HG02588 (cell line): Measurements from ENCODE around the gene KRTAP9-1.
"Not testable (repeated sequence)": the region's sequence is repeated elsewhere in the genome, so short reads cannot be mapped to it uniquely, and the experiment has no call there.

Source experiments
- ATAC-seq: cut with Tn5 transposase; IDR thresholded peaks from one replicate; pipeline ENCODE4 v1.9.1; 2021; ENCODE audit warnings: mild to moderate bottlenecking, moderate library complexity; ENCODE audit not compliant: unreplicated experiment

The KRTAP9-1 gene

DNA sequence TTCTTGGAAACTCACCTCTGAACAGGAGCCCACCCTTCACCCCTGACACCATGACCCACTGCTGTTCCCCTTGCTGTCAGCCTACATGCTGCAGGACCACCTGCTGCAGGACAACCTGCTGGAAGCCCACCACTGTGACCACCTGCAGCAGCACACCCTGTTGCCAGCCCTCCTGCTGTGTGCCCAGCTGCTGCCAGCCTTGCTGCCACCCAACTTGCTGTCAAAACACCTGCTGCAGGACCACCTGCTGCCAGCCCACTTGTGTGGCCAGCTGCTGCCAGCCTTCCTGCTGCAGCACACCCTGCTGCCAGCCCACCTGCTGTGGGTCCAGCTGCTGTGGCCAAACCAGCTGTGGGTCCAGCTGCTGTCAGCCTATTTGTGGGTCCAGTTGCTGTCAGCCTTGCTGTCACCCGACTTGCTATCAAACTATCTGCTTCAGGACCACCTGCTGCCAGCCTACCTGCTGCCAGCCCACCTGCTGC is at the start of gene KRTAP9-1:
Gene KRTAP9-1, plus strand, starts transcription at position 51 of the 482 bp plus-strand sequence. Its CDS starts 0 bp downstream, at position 51.
- ATAC-seq = not testable (repeated sequence)

GRCh38 chr17:41140360-41141131 is 49.1 kb upstream of the KRTAP9-1 start, which contains the start of gene KRTAP4-6:
KRTAP4-6 (minus strand) TSS chr17:41140544; CDS start chr17:41140487, 57 bp downstream.
- no peak for ATAC-seq

GRCh38 chr17:41141361-41141760 is 48.3 kb upstream of the KRTAP9-1 start:
- no peak for ATAC-seq

- ATAC-seq = no peak
These were observed 44.8 kb upstream of the KRTAP9-1 start for GRCh38 chr17:41144846-41145245.

DNA sequence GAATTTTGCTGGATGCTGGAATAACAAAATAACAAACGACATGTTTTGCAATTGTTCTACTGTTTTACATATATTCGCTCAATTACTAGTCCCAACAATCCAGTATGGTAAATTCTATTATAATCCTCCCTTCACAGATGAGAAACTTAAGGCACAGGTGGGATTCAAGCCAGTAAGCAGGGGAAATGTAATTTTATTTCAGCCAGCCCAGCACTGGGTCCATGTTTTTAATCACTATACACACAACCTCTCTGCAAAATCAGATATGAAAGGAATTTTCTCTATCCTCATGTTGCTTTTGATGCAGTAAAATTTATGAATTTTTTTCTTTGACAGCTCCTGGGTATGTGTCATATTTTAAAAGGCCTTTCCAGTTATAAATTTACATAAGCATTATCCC is 44.4 kb upstream of the KRTAP9-1 start:
- ATAC-seq = no peak

- no peak for ATAC-seq
These were observed 42.0 kb upstream of the KRTAP9-1 start for GRCh38 chr17:41147531-41148204.

- ATAC-seq = not testable (repeated sequence)
These were observed 40.6 kb upstream of the KRTAP9-1 start for GRCh38 chr17:41148971-41149651.

- no peak for ATAC-seq
These were observed 40.1 kb upstream of the KRTAP9-1 start, which contains the start of gene KRTAP4-5 for GRCh38 chr17:41149652-41149985. KRTAP4-5 (minus strand) TSS chr17:41149825; CDS start chr17:41149767, 58 bp downstream.

DNA sequence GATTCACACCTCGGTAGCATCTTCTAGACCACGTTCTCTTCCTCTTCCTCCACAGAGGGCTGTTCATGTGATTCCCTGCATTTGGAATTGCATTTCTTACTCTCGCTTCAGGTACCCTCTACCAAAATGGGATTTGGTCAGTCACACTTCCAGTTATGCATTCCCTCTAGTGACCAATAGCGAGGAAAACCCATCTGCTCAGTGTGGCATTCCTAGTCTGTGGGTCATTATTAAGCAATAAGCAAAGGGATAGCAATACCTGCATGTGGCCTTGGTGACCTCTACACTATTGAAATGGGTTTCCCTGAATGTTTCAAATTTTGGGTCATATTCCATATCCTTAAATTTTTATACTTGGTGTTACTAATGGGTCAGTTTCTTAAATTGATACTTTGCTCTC is 39.7 kb upstream of the KRTAP9-1 start:
- no peak for ATAC-seq

GRCh38 chr17:41151525-41151924 is 38.2 kb upstream of the KRTAP9-1 start:
- no peak for ATAC-seq

DNA sequence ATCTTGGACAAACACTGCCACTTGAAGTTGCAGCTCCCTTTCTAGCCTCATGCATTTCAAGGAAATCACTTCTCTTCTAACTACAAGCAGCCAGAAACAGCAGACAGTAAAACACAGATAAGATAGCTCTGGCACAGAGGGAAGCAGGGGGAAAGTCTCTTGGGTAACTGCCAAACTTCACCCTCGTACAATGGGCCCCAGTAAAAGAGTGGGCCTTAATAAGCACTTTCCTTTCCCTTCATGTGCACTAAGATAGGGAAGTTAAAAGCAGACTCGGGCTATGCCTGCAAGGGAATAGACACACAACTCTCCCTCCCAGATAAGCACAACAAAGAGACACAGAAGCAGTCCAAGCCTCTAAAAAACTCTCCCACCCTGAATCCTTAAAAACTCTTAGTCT is 35.8 kb upstream of the KRTAP9-1 start:
- no peak for ATAC-seq

DNA sequence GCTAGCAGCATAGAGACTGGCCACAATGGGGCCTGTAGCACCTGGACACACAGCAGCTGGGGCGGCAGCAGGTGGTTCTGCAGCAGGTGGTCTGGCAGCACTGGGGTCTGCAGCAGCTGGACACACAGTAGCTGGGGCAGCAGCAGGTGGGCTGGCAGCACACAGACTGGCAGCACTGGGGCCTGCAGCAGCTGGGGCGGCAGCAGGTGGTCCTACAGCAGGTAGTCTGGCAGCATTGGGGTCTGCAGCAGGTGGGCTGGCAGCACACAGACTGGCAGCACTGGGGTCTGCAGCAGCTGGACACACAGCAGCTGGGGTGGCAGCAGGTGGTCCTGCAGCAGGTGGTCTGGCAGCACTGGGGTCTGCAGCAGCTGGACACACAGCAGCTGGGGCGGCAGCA is 29.5 kb upstream of the KRTAP9-1 start:
- ATAC-seq = not testable (repeated sequence)

DNA sequence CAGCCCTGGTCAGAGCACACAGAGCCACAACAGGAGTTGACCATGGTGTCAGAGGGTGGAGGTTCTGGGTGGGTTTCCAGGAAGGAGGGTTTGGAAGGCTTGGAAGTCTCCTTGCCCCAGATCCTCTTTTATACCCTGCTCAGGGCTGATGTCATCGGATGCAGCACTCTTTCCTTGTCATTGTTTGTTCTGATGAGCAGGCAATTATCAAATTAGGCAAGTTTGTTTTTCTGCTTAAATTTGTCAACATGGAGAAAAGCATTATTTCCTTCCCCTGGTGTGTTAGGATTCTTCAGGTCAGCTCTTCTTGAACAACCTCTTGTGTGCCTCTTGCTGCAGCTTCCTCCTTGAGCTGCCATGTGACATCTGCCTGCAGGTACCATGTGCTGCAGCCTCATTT is 29.0 kb upstream of the KRTAP9-1 start, which contains the start of gene KRTAP4-4:
Gene KRTAP4-4, minus strand, starts transcription at position 101 of the 400 bp plus-strand sequence. Its CDS starts 57 bp downstream, at position 44.
- no peak for ATAC-seq

DNA sequence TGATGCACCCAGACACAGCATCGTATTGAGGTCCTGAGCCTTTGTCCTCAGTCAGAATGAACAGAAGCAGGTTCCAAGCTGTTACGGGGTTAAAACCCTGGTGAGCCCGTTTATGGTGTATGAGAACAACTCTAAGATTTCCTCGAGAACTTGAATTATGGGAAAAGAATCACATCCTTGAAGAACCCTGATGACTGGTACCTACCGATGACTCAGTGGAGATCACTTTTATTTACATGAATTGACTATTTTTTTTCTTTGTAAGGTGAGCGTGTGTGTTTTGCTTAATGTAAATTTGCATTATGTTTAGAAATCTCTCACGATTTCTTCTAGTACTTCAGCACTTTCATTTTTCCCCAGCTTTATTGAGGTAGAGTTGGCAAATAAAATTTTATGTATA is 25.9 kb upstream of the KRTAP9-1 start:
- ATAC-seq = no peak

DNA sequence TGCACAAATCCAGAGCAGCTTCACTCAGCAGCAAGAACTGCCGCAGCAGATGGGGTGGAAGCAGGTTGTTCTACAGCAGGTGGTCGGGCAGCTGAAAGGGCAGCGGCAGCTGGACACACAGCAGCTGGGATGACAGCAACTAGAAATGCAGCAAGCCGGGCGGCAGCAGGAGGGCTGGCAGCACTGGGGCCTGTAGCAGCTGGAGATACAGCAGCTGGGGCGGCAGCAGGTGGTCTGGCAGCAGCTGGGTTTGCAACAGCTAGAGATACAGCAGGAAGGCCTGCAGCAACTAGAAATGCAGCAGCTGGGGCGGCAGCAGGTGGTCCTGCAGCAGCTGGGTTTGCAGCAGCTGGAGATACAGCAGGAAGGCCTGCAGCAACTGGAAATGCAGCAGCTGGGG is 22.1 kb upstream of the KRTAP9-1 start:
- no peak for ATAC-seq

DNA sequence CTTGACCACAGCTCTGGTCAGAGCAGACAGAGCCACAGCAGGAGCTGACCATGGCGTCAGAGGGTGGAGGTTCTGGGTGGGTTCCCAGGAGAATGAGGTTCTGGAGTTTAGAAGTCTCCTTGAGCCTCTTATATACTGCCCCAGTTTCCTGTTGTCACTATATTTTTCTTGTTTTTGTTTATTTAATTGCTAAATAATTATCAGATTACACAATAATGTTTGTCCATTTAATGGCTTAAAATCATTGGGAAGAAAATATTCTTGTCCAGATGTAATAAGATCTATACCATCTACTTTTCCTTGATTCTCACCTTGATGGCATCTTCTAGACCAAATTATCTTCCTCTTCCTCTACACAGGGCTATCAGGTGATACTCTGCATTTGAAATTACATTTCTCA is 21.6 kb upstream of the KRTAP9-1 start, which contains the start of gene KRTAP4-3:
Gene KRTAP4-3, minus strand, starts transcription at position 101 of the 400 bp plus-strand sequence. Its CDS starts 49 bp downstream, at position 52.
- no peak for ATAC-seq

DNA sequence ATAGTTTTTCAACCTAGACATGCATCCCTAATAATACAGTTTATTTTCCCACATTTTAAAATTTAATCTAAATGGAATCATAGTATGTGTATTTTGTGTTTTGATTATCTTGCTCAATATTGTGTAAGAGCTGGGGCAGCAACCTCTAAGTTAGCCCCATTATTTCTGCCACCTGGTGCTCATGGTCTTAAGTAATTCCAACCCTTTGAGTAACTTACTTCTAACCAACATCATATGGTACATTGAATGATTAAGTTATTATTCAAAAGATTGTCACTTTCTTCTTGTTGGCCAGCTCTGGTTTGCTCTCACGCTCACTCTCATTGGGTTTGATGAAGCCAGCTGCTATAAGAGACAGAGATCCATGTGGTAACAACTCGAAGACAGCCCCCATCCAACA is 17.8 kb upstream of the KRTAP9-1 start:
- no peak for ATAC-seq

DNA sequence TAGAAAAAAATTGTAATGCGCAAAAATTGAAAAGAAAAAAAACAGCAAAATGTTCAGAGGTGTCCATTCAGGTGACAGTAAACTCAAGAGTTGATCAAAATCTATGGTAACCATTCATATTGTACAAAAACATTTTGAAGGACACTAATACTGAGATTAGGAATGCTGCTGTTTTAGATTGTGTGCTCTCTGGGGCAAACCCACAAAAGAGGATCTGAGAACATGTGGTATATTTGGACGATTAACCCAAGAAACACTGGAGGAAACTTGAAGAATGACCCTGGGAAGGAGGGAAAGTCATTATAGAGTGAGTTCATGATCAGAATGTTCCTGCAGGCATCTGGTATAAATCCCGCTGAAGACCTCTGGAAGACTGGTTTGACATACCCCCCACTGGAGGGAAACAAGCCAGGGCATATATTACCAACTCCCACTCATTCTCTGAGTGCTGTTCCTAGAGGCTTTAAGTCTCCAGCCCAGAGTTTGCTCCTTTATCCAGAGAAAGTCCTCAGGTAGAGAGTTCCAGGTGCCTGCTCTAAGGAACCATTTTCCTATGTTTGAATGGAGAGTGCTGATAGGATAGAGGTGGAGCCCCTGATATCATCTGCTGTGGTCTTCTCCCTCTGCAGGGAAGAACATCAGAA is 12.8 kb upstream of the KRTAP9-1 start:
- ATAC-seq = no peak

- ATAC-seq = no peak
These were observed 11.9 kb upstream of the KRTAP9-1 start, which contains the start of gene KRTAP4-2 for GRCh38 chr17:41177727-41178271. KRTAP4-2 (minus strand) TSS chr17:41178221; CDS start chr17:41178164, 57 bp downstream.

DNA sequence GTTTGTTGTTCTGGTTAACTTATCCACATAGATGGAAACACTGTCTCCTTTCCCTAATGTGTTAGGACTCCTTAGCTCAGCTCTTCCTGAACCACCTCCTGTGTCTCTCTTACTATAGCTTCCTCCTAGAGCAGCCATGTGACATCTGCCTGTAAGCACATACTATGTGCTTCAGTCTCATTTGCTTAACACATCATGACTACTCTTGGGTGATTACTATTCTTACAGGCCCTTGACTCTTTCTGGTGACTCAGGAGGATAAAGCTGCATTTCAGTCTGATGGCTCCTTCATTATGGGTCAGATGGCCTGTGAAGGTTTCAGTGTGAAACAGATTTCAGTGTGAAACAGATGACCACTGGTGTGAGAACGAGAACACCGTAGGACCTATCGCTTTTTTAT is 11.3 kb upstream of the KRTAP9-1 start:
- no peak for ATAC-seq
